ENCODE measurements around the gene PSMB3. TPM values are rescaled to one million over a fixed set of nuclear protein-coding genes. Genes with fewer than 3 reads are reported as not detected.
A peak's percentile ranks its signal among the peaks of the same experiment; 100 is the strongest.

The PSMB3 gene
- total RNA-seq, 6 experiments from 2014 or later: 85.2 to 183 (median 120) TPM

DNA sequence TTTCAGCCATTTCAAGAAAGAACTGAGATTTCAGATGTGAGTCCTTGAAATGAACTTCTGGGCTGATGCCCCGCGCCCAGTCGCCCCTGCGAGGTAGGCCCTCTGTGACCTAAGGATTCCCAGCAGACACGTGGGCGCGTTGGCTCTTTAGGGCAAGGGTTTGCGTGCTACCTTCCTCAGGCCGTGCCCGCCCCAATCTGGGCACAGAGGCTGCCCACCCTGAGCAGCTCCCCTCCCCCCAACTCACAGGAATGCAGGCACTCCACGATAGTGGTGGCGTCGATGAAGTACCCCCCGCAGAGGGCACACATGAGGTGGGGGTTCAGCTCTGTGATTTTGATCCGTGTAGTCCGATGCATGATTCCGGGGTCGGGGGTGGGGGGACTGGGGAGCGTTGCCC, 12.5 kb upstream of the PSMB3 start:
- WGBS (ENCODE audit: insufficient coverage, low coverage, low lambda C conversion rate, missing lambda C conversion rate): 92% methylated on average over 12 of the region's 19 CpGs
- H3K27me3 ChIP-seq: no peaks in the 10 kb centered on the region
- intact Hi-C loops (cut with DNase I): no loop called here
- peaks cover 0 to 18% (median 0%) of the 10 kb centered on the region in 4 donors for H3K4me1 ChIP-seq
- DNase-seq: no peak
- no peak overlapping the region for H3K4me3 ChIP-seq
- no peaks in the 10 kb centered on the region for H3K9me3 ChIP-seq
- no peaks in the 10 kb centered on the region for H3K36me3 ChIP-seq
- no peak overlapping the region for H3K27ac ChIP-seq
- ATAC-seq: no peak
- no peak for TF ChIP-seq POLR2A (IDR thresholded peaks at IDR 0.05)
- TF ChIP-seq, protein P1, sequence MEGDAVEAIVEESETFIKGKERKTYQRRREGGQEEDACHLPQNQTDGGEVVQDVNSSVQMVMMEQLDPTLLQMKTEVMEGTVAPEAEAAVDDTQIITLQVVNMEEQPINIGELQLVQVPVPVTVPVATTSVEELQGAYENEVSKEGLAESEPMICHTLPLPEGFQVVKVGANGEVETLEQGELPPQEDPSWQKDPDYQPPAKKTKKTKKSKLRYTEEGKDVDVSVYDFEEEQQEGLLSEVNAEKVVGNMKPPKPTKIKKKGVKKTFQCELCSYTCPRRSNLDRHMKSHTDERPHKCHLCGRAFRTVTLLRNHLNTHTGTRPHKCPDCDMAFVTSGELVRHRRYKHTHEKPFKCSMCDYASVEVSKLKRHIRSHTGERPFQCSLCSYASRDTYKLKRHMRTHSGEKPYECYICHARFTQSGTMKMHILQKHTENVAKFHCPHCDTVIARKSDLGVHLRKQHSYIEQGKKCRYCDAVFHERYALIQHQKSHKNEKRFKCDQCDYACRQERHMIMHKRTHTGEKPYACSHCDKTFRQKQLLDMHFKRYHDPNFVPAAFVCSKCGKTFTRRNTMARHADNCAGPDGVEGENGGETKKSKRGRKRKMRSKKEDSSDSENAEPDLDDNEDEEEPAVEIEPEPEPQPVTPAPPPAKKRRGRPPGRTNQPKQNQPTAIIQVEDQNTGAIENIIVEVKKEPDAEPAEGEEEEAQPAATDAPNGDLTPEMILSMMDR (IDR thresholded peaks at IDR 0.05): no peak

DNA sequence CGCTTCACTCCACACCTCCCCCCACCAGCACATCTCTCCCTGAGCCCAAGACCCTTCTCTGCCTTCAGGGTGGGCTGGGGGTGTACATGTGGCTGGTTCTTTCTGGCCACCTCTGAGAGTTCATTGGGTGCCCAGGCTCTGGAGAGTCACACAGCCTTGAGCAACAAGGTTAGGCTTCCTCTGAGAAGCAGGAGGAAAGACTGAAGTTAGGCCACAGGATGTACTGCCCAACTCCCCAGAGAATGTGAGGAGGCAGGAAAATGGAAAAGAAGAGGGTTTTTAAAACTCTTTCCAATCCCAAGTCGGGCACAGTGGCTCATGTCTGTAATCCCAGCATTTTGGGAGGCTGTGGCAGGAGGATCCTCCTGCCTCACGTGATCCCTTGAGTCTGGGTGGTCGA, 11.7 kb upstream of the PSMB3 start:
- Histone ChIP-seq H3K4me1 (peaks cover 0 to 18% (median 0%) of the 10 kb centered on the region in 4 donors), H3K4me3 (no peak overlapping the region), H3K36me3 (no peaks in the 10 kb centered on the region), H3K27ac (no peak overlapping the region), H3K9me3 (no peaks in the 10 kb centered on the region), H3K27me3 (no peaks in the 10 kb centered on the region)
- intact Hi-C loops (cut with DNase I): no loop called here
- 100% methylated on average over 1 of the region's 4 CpGs for WGBS (ENCODE audit: insufficient coverage, low coverage, low lambda C conversion rate, missing lambda C conversion rate)
- ATAC-seq: no peak
- DNase-seq: no peak
- no peak for TF ChIP-seq POLR2A (IDR thresholded peaks at IDR 0.05)
- TF ChIP-seq, protein P1 (IDR thresholded peaks at IDR 0.05): no peak

DNA sequence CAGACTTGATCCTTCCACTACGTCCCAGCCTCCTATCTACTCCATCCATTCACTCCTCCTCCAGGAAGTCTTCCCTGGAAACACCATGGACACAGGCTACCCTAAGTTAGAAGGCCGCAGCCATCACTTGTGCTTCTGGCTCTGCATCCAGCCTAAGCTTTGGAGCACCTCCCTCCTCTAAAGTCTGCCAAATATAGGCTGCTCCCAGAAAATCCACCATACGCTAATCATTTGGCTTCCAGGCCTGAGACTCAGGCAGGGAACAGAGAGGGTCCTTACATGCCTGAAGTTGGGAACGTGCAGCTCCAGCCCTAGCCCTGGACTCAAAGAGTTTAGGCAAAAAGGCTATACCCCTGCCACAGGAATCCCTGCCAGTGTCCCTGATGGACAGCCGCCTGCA, 11.1 kb upstream of the PSMB3 start:
- no peak for DNase-seq
- TF ChIP-seq, protein P1 (IDR thresholded peaks at IDR 0.05): no peak
- TF ChIP-seq POLR2A (IDR thresholded peaks at IDR 0.05): no peak
- H3K27ac ChIP-seq: peak overlapping the region in 1 of 3 donors; percentile 40
- WGBS (ENCODE audit: insufficient coverage, low coverage, low lambda C conversion rate, missing lambda C conversion rate): 54% methylated on average over 4 of the region's 5 CpGs
- peaks cover 0 to 18% (median 0%) of the 10 kb centered on the region in 4 donors for H3K4me1 ChIP-seq
- no peaks in the 10 kb centered on the region for H3K36me3 ChIP-seq
- H3K9me3 ChIP-seq: no peaks in the 10 kb centered on the region
- no peaks in the 10 kb centered on the region for H3K27me3 ChIP-seq
- ATAC-seq: no peak
- intact Hi-C loops (cut with DNase I): no loop called here
- H3K4me3 ChIP-seq: no peak overlapping the region

DNA sequence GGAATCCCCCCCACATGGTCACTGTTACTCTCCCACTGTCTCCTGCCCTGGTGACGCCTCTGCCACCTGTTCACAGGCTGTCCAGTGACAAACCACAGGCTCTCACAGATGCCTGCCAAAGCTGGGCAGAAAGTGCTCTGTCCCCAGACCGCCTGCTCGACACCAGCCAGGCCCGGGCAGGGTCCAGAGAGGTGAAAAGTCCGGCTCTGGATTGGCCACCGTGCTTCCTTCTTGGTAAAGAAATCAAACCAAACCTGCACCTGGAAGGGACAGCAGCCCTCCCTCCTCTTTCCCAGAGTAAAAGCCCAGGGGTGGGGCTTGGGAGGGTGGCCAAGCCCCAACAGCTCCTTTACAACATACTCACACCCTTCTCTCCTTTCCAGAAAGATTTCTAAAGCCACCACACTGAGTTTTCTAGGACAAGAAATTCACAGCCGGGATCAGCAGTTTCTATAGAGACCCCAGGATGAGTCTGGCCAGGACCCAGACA, 10.6 kb upstream of the PSMB3 start:
- DNase-seq: peak; percentile 51 to 85 (median 83)
- Histone ChIP-seq H3K4me3 (no peak overlapping the region), H3K9me3 (no peaks in the 10 kb centered on the region), H3K4me1 (peaks cover 0 to 18% (median 0%) of the 10 kb centered on the region in 4 donors), H3K27ac (peak overlapping the region in 2 of 3 donors; percentile 36 to 40), H3K27me3 (no peaks in the 10 kb centered on the region), H3K36me3 (no peaks in the 10 kb centered on the region)
- intact Hi-C loops (cut with DNase I): no loop called here
- TF ChIP-seq, protein P1 (IDR thresholded peaks at IDR 0.05): no peak
- no peak for TF ChIP-seq POLR2A (IDR thresholded peaks at IDR 0.05)
- ATAC-seq: peak; percentile 58 to 87 (median 72)
- 63% methylated on average over 1 of the region's 7 CpGs for WGBS (ENCODE audit: insufficient coverage, low coverage, low lambda C conversion rate, missing lambda C conversion rate)

Measured in right lobe of liver (tissue), 6 donors.